ENCODE data around the gene SEC31A.

DNA sequence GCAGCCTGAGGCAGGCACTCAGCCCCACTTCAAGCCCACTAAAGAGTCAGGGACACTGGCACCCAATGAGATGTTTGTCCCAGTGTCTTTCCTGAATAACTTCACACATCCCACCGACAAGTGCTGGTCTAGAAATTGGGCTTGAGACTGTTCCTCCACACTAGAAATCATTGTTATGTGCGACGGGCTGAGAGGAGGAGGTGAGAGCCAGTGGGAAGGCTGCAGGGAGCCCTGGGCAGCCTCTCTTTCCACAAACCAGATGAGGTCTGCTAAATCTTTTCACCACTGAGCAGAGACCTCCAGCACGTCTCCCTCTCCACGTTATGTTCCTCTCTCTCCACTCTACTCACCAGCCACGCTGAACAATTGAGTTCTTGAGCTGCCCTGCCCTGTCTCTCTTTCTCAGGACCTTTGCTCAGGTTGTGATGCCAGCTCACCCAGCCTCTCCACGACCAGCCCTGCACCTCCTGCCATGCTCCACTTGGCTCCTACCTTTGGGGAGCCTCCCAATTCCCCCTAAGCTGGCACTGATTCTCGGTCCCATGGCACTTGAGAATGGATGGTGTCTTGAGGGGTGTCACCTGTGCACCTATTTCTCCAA lies 100.8 kb downstream of the SEC31A start:
- TF ChIP-seq, protein P1, sequence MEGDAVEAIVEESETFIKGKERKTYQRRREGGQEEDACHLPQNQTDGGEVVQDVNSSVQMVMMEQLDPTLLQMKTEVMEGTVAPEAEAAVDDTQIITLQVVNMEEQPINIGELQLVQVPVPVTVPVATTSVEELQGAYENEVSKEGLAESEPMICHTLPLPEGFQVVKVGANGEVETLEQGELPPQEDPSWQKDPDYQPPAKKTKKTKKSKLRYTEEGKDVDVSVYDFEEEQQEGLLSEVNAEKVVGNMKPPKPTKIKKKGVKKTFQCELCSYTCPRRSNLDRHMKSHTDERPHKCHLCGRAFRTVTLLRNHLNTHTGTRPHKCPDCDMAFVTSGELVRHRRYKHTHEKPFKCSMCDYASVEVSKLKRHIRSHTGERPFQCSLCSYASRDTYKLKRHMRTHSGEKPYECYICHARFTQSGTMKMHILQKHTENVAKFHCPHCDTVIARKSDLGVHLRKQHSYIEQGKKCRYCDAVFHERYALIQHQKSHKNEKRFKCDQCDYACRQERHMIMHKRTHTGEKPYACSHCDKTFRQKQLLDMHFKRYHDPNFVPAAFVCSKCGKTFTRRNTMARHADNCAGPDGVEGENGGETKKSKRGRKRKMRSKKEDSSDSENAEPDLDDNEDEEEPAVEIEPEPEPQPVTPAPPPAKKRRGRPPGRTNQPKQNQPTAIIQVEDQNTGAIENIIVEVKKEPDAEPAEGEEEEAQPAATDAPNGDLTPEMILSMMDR (IDR thresholded peaks at IDR 0.05): no peak
- no peak for TF ChIP-seq POLR2A (IDR thresholded peaks at IDR 0.05)

Measured in adrenal gland (tissue), 5 donors.